OCI-LY7 (cell line): Measurements from ENCODE around the gene ASB14.

ENCODE experiments used
- EZH2phosphoT487 ChIP-seq: fragments of 200-600 bp; sonication (generic); IDR thresholded peaks from 2 replicates; pipeline ENCODE4 v1.6.1; 2018; ENCODE audit warnings: low read depth, borderline replicate concordance, mild to moderate bottlenecking, mixed run types, antibody characterized with exemption, low read length, moderate library complexity, mixed read lengths
- TF ChIP-seq, protein P1 (sequence below): fragments of 200-600 bp; sonication (generic); conservative IDR thresholded peaks from 2 replicates; pipeline ENCODE4 v1.5.1; 2014; ENCODE audit warnings: mild to moderate bottlenecking, antibody characterized with exemption, low read length, moderate library complexity, mixed read lengths

DNA sequence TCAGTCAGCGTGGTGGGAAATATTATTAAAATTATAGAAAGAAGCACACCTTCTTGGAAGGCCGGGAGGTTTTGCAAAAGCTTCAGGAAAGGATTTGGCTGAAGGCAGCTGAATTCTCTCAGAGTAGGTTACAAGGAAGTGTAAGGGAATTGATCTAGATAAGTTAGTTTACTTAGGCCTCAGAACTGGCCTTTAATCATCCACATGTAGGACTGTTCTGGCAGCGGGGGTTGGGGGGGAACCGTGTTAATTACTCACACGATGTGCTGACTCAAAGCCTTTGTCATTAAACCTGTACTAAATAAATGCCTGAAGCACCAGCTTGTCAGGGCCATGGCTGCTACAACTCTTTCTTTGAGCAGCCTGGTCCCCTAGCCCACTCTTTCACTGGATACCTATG, 12.8 kb downstream of the ASB14 start:
- TF ChIP-seq, protein P1, sequence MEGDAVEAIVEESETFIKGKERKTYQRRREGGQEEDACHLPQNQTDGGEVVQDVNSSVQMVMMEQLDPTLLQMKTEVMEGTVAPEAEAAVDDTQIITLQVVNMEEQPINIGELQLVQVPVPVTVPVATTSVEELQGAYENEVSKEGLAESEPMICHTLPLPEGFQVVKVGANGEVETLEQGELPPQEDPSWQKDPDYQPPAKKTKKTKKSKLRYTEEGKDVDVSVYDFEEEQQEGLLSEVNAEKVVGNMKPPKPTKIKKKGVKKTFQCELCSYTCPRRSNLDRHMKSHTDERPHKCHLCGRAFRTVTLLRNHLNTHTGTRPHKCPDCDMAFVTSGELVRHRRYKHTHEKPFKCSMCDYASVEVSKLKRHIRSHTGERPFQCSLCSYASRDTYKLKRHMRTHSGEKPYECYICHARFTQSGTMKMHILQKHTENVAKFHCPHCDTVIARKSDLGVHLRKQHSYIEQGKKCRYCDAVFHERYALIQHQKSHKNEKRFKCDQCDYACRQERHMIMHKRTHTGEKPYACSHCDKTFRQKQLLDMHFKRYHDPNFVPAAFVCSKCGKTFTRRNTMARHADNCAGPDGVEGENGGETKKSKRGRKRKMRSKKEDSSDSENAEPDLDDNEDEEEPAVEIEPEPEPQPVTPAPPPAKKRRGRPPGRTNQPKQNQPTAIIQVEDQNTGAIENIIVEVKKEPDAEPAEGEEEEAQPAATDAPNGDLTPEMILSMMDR, result no peak
- TF ChIP-seq EZH2phosphoT487, result no peak
